Left ventricle myocardium inferior (tissue), 1 donor: ENCODE measurements around the gene SLC35A5. TPM values are rescaled to one million over a fixed set of nuclear protein-coding genes. Genes with fewer than 3 reads are reported as not detected.

Experiments
- DNase-seq: peaks from one replicate; pipeline ENCODE4 v3.0.0-alpha.2; 2020
- H3K27ac ChIP-seq: fragments of 200-600 bp; replicated peaks from 2 replicates; pipeline ENCODE4 v1.8.0; 2021
- H3K27me3 ChIP-seq: fragments of 200-600 bp; 2 replicates; pipeline ENCODE4 v1.8.0; 2021; ENCODE audit warnings: low read depth
- H3K36me3 ChIP-seq: fragments of 200-600 bp; 2 replicates; pipeline ENCODE4 v1.8.0; 2021
- H3K4me1 ChIP-seq: fragments of 200-600 bp; 2 replicates; pipeline ENCODE4 v1.8.0; 2021
- H3K4me3 ChIP-seq: fragments of 200-600 bp; 2 replicates; pipeline ENCODE4 v1.8.0; 2021; ENCODE audit warnings: mild to moderate bottlenecking, moderate library complexity
- H3K9me3 ChIP-seq: fragments of 200-600 bp; replicated peaks from 2 replicates; pipeline ENCODE4 v1.8.0; 2021
- CTCF ChIP-seq: fragments of 200-600 bp; IDR thresholded peaks from 2 replicates; pipeline ENCODE4 v1.8.0; 2021; ENCODE audit warnings: antibody characterized with exemption, mild to moderate bottlenecking, borderline replicate concordance
- intact Hi-C: fragments of 100-400 bp; cut with micrococcal nuclease; formaldehyde crosslinking; loops from one replicate; pipeline ENCODE4 v1.11.0; 2022
- total RNA-seq: library from RNA; stranded (reverse); fragmentation: NEBNext Ultra II Directional; extraction: Animal tissue kit (Norgen Biotek cat#: 25700); gene quantifications from one replicate; pipeline ENCODE4 v1.2.1, GENCODE V29; 2021
- donor health status: DM: no; HTN: yes; CAD: no; lungs with severe emphysema.

Gene SLC35A5
- total RNA-seq, 1 donor from 2014 or later: 16.5 TPM

- intact Hi-C loops: no loop called here
- no peak for TF ChIP-seq CTCF
- Histone ChIP-seq H3K4me1 (peaks cover 4% of the 10 kb centered on the region), H3K36me3 (no peaks in the 10 kb centered on the region), H3K27me3 (no peaks in the 10 kb centered on the region), H3K4me3 (no peak overlapping the region), H3K9me3 (no peaks in the 10 kb centered on the region), H3K27ac (no peak overlapping the region)
- no peak for DNase-seq
Observed at GRCh38 chr3:112617285-112617684, 55.4 kb downstream of the SLC35A5 start.

GRCh38 chr3:112619295-112619694 is 57.5 kb downstream of the SLC35A5 start:
- TF ChIP-seq CTCF: no peak
- H3K4me3 ChIP-seq: no peak overlapping the region
- H3K4me1 ChIP-seq: no peaks in the 10 kb centered on the region
- no peak for DNase-seq
- intact Hi-C loops: no loop called here
- H3K27ac ChIP-seq: no peak overlapping the region
- no peaks in the 10 kb centered on the region for H3K9me3 ChIP-seq
- H3K36me3 ChIP-seq: no peaks in the 10 kb centered on the region
- H3K27me3 ChIP-seq: peaks cover 5% of the 10 kb centered on the region

GRCh38 chr3:112623213-112623612 is 61.4 kb downstream of the SLC35A5 start:
- H3K9me3 ChIP-seq: no peaks in the 10 kb centered on the region
- H3K4me3 ChIP-seq: no peak overlapping the region
- H3K36me3 ChIP-seq: no peaks in the 10 kb centered on the region
- peaks cover 5% of the 10 kb centered on the region for H3K27me3 ChIP-seq
- no peak for TF ChIP-seq CTCF
- H3K4me1 ChIP-seq: no peaks in the 10 kb centered on the region
- H3K27ac ChIP-seq: no peak overlapping the region
- intact Hi-C loops: no loop called here
- no peak for DNase-seq

- no peaks in the 10 kb centered on the region for H3K9me3 ChIP-seq
- no peaks in the 10 kb centered on the region for H3K36me3 ChIP-seq
- DNase-seq: no peak
- H3K27ac ChIP-seq: no peak overlapping the region
- TF ChIP-seq CTCF: no peak
- peaks cover 5% of the 10 kb centered on the region for H3K27me3 ChIP-seq
- H3K4me1 ChIP-seq: no peaks in the 10 kb centered on the region
- no peak overlapping the region for H3K4me3 ChIP-seq
- intact Hi-C loops: no loop called here
Observed at GRCh38 chr3:112623717-112624116, 61.9 kb downstream of the SLC35A5 start.

- Histone ChIP-seq H3K9me3 (no peaks in the 10 kb centered on the region), H3K4me1 (no peaks in the 10 kb centered on the region), H3K27me3 (peaks cover 5% of the 10 kb centered on the region), H3K27ac (peak overlapping the region; percentile 65), H3K36me3 (no peaks in the 10 kb centered on the region), H3K4me3 (no peak overlapping the region)
- intact Hi-C loops: no loop called here
- DNase-seq: peak; percentile 41
- no peak for TF ChIP-seq CTCF
Observed at GRCh38 chr3:112627419-112627818, 65.6 kb downstream of the SLC35A5 start.
